Measurements from ENCODE around the gene CADM3.

DNA sequence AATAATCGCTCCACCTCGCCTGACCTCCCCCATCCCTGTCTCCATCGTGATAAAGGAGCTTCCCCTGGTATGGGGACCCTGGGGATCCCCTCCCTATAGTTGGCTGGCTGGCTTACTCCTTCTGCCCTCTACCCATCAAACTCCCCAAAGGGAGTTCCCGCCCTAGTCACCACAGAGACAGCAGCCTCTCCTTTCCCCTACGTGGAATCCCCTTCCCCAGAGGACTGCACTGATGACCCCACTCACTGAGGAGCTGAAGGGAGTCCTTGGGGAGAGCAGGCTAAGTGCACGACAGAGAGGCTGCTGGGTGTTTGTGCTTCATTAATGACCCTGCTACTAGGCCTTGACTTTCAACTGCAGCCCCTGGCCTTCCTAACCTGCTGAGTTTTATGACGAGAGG, 1.9 kb downstream of the CADM3 start:
- TF ChIP-seq, protein P1, sequence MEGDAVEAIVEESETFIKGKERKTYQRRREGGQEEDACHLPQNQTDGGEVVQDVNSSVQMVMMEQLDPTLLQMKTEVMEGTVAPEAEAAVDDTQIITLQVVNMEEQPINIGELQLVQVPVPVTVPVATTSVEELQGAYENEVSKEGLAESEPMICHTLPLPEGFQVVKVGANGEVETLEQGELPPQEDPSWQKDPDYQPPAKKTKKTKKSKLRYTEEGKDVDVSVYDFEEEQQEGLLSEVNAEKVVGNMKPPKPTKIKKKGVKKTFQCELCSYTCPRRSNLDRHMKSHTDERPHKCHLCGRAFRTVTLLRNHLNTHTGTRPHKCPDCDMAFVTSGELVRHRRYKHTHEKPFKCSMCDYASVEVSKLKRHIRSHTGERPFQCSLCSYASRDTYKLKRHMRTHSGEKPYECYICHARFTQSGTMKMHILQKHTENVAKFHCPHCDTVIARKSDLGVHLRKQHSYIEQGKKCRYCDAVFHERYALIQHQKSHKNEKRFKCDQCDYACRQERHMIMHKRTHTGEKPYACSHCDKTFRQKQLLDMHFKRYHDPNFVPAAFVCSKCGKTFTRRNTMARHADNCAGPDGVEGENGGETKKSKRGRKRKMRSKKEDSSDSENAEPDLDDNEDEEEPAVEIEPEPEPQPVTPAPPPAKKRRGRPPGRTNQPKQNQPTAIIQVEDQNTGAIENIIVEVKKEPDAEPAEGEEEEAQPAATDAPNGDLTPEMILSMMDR (IDR thresholded peaks at IDR 0.05; ENCODE audit: poor library complexity) = no peak
- TF ChIP-seq EZH2phosphoT487 (IDR thresholded peaks at IDR 0.05; ENCODE audit: low read depth, severe bottlenecking, unreplicated experiment) (no peak), EZH2 (IDR thresholded peaks at IDR 0.05; ENCODE audit: borderline replicate concordance) (no peak)
